ENCODE data around the gene OR2AT4.
"Not testable (repeated sequence)": the region's sequence is repeated elsewhere in the genome, so short reads cannot be mapped to it uniquely, and the experiment has no call there.

OR2AT4 gene

GRCh38 chr11:75059299-75059698 is 37.4 kb downstream of the OR2AT4 start:
- H3K27me3 Mint-ChIP-seq = peaks cover 29% of the 10 kb centered on the region
- no peaks in the 10 kb centered on the region for H3K9me3 Mint-ChIP-seq
- H3K4me1 Mint-ChIP-seq = no peaks in the 10 kb centered on the region
- H3K36me3 Mint-ChIP-seq = no peaks in the 10 kb centered on the region
- no peak overlapping the region for H3K4me3 Mint-ChIP-seq
- H3K27ac Mint-ChIP-seq = no peak overlapping the region
- ATAC-seq = no peak

GRCh38 chr11:75056814-75057213 is 39.9 kb downstream of the OR2AT4 start:
- H3K27me3 Mint-ChIP-seq = peaks cover 18% of the 10 kb centered on the region
- no peaks in the 10 kb centered on the region for H3K4me1 Mint-ChIP-seq
- peaks cover 12% of the 10 kb centered on the region for H3K36me3 Mint-ChIP-seq
- no peak for ATAC-seq
- H3K27ac Mint-ChIP-seq = no peak overlapping the region
- no peak overlapping the region for H3K4me3 Mint-ChIP-seq
- peaks cover 9% of the 10 kb centered on the region for H3K9me3 Mint-ChIP-seq

- H3K36me3 Mint-ChIP-seq = peaks cover 12% of the 10 kb centered on the region
- peaks cover 16% of the 10 kb centered on the region for H3K27me3 Mint-ChIP-seq
- H3K9me3 Mint-ChIP-seq = peaks cover 9% of the 10 kb centered on the region
- H3K27ac Mint-ChIP-seq = no peak overlapping the region
- no peak for ATAC-seq
- no peak overlapping the region for H3K4me3 Mint-ChIP-seq
- H3K4me1 Mint-ChIP-seq = peaks cover 7% of the 10 kb centered on the region
Measured at GRCh38 chr11:75055511-75055910, 41.2 kb downstream of the OR2AT4 start.

- no peak overlapping the region for H3K27ac Mint-ChIP-seq
- H3K27me3 Mint-ChIP-seq = peaks cover under 1% of the 10 kb centered on the region
Measured at GRCh38 chr11:75052457-75052856, 44.2 kb downstream of the OR2AT4 start.

GRCh38 chr11:75051043-75051442 is 45.6 kb downstream of the OR2AT4 start:
- Mint-ChIP-seq H3K4me3 (no peak overlapping the region), H3K36me3 (peaks cover 12% of the 10 kb centered on the region), H3K4me1 (peaks cover 22% of the 10 kb centered on the region), H3K9me3 (peaks cover 9% of the 10 kb centered on the region), H3K27me3 (no peaks in the 10 kb centered on the region), H3K27ac (peak overlapping the region; percentile 85)
- no peak for ATAC-seq

More at GRCh38 chr11:75052457-75052856, 44.2 kb downstream of the OR2AT4 start:
- Mint-ChIP-seq H3K4me1 (peaks cover 22% of the 10 kb centered on the region), H3K36me3 (peaks cover 12% of the 10 kb centered on the region), H3K9me3 (peaks cover 9% of the 10 kb centered on the region), H3K4me3 (no peak overlapping the region)
- no peak for ATAC-seq

GRCh38 chr11:75050516-75050915 is 46.2 kb downstream of the OR2AT4 start:
- Mint-ChIP-seq H3K27ac (peak overlapping the region; percentile 85), H3K4me3 (no peak overlapping the region), H3K27me3 (no peaks in the 10 kb centered on the region), H3K4me1 (peaks cover 22% of the 10 kb centered on the region), H3K9me3 (peaks cover 9% of the 10 kb centered on the region), H3K36me3 (peaks cover 12% of the 10 kb centered on the region)
- ATAC-seq = no peak

GRCh38 chr11:75049501-75050266 is 47.0 kb downstream of the OR2AT4 start:
- ATAC-seq, H3K4me3 Mint-ChIP-seq, H3K9me3 Mint-ChIP-seq, H3K27me3 Mint-ChIP-seq: not testable (repeated sequence)
- Mint-ChIP-seq H3K27ac (peak overlapping the region; percentile 85), H3K4me1 (peaks cover 22% of the 10 kb centered on the region), H3K36me3 (peaks cover 12% of the 10 kb centered on the region)

GRCh38 chr11:75047191-75047590 is 49.5 kb downstream of the OR2AT4 start:
- ATAC-seq = no peak
- Mint-ChIP-seq H3K27me3 (no peaks in the 10 kb centered on the region), H3K27ac (no peak overlapping the region), H3K36me3 (no peaks in the 10 kb centered on the region), H3K4me3 (no peak overlapping the region), H3K9me3 (peaks cover under 1% of the 10 kb centered on the region), H3K4me1 (peaks cover 22% of the 10 kb centered on the region)

- H3K27me3 Mint-ChIP-seq, H3K27ac Mint-ChIP-seq, H3K4me3 Mint-ChIP-seq, H3K36me3 Mint-ChIP-seq, H3K9me3 Mint-ChIP-seq, ATAC-seq: not testable (repeated sequence)
- peaks cover 22% of the 10 kb centered on the region for H3K4me1 Mint-ChIP-seq
Measured at GRCh38 chr11:75046668-75047067, 50.0 kb downstream of the OR2AT4 start.

GRCh38 chr11:75044381-75045170 is 52.1 kb downstream of the OR2AT4 start:
- ATAC-seq, H3K4me1 Mint-ChIP-seq, H3K4me3 Mint-ChIP-seq, H3K9me3 Mint-ChIP-seq, H3K27ac Mint-ChIP-seq: not testable (repeated sequence)
- peaks cover 16% of the 10 kb centered on the region for H3K27me3 Mint-ChIP-seq
- peaks cover 14% of the 10 kb centered on the region for H3K36me3 Mint-ChIP-seq

- not testable (repeated sequence) for H3K4me3 Mint-ChIP-seq, H3K9me3 Mint-ChIP-seq, ATAC-seq, H3K4me1 Mint-ChIP-seq, H3K27ac Mint-ChIP-seq
- Mint-ChIP-seq H3K27me3 (peaks cover 16% of the 10 kb centered on the region), H3K36me3 (peaks cover 18% of the 10 kb centered on the region)
Measured at GRCh38 chr11:75041821-75042220, 54.9 kb downstream of the OR2AT4 start.

- H3K4me3 Mint-ChIP-seq = no peak overlapping the region
- H3K27me3 Mint-ChIP-seq = peaks cover 16% of the 10 kb centered on the region
- ATAC-seq = no peak
- no peak overlapping the region for H3K27ac Mint-ChIP-seq
- H3K36me3 Mint-ChIP-seq = peaks cover 18% of the 10 kb centered on the region
- H3K4me1 Mint-ChIP-seq = no peaks in the 10 kb centered on the region
- peaks cover 8% of the 10 kb centered on the region for H3K9me3 Mint-ChIP-seq
Measured at GRCh38 chr11:75041263-75041662, 55.4 kb downstream of the OR2AT4 start.

GRCh38 chr11:75040167-75040770 is 56.4 kb downstream of the OR2AT4 start:
- no peak overlapping the region for H3K4me3 Mint-ChIP-seq
- peaks cover 16% of the 10 kb centered on the region for H3K27me3 Mint-ChIP-seq
- H3K9me3 Mint-ChIP-seq = peaks cover 8% of the 10 kb centered on the region
- no peak for ATAC-seq
- no peak overlapping the region for H3K27ac Mint-ChIP-seq
- H3K36me3 Mint-ChIP-seq = peaks cover 18% of the 10 kb centered on the region
- H3K4me1 Mint-ChIP-seq = no peaks in the 10 kb centered on the region

- peak; percentile 41 for ATAC-seq
- H3K27ac Mint-ChIP-seq = no peak overlapping the region
- peaks cover 4% of the 10 kb centered on the region for H3K9me3 Mint-ChIP-seq
- no peaks in the 10 kb centered on the region for H3K4me1 Mint-ChIP-seq
- no peak overlapping the region for H3K4me3 Mint-ChIP-seq
- peaks cover 9% of the 10 kb centered on the region for H3K27me3 Mint-ChIP-seq
- peaks cover 12% of the 10 kb centered on the region for H3K36me3 Mint-ChIP-seq
Measured at GRCh38 chr11:75035911-75036565, 60.6 kb downstream of the OR2AT4 start.

GRCh38 chr11:75035256-75035655 is 61.4 kb downstream of the OR2AT4 start:
- Mint-ChIP-seq H3K4me1 (no peaks in the 10 kb centered on the region), H3K36me3 (peaks cover 7% of the 10 kb centered on the region), H3K27ac (no peak overlapping the region), H3K27me3 (peaks cover 1% of the 10 kb centered on the region), H3K9me3 (no peaks in the 10 kb centered on the region), H3K4me3 (no peak overlapping the region)
- no peak for ATAC-seq

Measured in stimulated activated memory B cell treated with anti-CD40 and anti-IgM and Interleukin-4, amounts not matched to agents 10 μg/mL and 1 μg/mL and 100 μg/mL, for 72 hours (primary cell).